T-helper 9 cell (primary cell): ENCODE results near the gene PARP8.
"Not testable (repeated sequence)": the region's sequence is repeated elsewhere in the genome, so short reads cannot be mapped to it uniquely, and the experiment has no call there.

ENCODE experiments used
- DNase-seq: peaks from one replicate; pipeline ENCODE4 v3.0.0-alpha.2; 2020
- total RNA-seq, 2 donors: gene quantifications; one replicate each; lab custom pipeline; 2026; lab: John Stamatoyannopoulos, UW

Gene PARP8, protein sequence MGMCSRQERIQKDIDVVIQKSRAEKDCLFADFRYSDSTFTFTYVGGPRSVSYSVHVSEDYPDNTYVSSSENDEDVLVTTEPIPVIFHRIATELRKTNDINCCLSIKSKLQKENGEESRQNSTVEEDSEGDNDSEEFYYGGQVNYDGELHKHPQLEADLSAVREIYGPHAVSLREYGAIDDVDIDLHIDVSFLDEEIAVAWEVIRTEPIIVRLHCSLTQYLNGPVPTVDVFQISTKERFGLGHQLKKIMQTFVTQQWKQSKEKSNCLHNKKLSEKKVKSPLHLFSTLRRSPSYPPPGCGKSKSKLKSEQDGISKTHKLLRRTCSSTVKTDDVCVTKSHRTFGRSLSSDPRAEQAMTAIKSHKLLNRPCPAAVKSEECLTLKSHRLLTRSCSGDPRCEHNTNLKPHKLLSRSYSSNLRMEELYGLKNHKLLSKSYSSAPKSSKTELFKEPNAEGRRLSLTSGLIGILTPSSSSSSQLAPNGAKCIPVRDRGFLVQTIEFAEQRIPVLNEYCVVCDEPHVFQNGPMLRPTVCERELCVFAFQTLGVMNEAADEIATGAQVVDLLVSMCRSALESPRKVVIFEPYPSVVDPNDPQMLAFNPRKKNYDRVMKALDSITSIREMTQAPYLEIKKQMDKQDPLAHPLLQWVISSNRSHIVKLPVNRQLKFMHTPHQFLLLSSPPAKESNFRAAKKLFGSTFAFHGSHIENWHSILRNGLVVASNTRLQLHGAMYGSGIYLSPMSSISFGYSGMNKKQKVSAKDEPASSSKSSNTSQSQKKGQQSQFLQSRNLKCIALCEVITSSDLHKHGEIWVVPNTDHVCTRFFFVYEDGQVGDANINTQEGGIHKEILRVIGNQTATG
- 268 to 403 reads per million in 2 donors for total RNA-seq

DNA sequence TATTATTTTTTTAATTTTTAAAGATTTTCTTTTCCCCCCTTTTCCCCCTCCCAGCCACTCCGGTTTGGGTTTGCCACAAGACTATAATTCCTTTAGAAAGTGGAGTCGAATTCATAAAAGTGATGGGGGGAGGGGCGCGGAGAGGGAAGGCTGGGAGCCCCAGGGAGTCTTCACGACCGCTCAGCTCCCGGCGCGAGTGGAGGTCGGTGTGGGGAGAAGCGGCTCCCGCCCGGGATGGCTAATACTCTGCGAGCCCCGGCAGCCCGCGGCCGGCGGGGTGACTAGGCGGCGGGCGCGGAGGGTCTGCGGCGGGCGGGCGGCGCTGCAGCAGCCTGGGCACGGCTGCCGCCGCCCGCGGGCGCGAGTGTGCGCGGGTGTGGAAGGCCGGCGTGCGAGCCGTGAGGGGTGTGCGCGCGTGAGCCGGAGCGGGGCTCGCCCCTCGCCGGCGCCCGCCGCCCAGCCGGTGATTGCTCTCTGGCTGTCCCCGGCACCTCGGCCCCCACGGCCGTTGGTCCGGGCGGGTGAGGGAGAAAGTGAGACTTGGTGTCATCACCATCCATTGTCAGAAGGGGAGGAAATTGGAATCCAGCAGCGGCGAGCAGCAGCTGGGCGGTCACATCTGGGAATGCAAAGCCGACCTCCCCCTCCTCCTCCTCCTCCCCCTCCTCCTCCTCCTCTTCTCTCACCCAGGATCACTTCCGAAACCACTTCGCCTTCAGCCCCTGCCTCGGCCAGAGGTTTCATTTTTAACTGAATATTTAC lies at the start of gene PARP8:
PARP8 (plus strand) TSS at position 377 of the 762 bp plus-strand sequence. CDS start 459 bp downstream, outside the sequence.
- DNase-seq, result peak; percentile 43

DNA sequence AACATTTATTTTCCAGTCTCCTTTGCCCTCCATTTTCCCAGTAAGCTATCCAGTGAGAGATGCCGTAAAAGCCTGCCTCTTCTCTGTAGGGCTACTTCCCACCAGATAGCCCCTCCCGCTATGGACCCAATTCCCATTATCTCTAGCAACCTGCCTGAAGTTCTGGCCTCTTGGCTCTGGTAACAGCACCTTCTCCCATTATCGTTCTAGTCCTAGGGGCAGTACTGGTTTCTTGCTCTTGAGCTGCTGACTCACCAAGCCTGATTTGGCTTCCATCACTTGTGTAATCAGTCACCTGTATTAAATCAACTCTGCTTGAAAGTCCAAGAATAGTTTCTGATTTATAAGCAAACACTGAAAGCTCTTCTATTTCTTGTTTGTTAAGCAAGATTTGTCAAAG lies 42.8 kb upstream of the PARP8 start:
- DNase-seq, result no peak

DNA sequence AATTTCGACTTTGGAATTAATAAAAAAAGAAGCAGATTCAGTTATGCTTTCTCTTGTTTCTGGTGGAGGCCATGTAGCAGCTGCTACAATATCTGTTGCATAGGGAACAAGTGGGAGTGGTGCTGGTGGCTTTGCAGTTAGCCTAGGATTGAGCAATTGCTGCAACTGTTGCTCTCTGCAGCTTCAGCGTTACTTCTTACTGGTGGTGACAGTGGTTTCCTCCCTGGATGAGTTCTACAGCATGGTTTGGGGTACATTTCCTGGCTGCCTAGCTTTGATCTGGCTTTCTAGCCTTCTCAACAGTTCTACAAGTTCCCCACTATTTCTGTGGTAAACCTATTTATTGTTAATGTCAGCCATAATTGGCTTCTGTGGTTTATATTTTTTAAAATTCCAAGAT lies 31.6 kb upstream of the PARP8 start:
- DNase-seq, result peak; percentile 4

DNA sequence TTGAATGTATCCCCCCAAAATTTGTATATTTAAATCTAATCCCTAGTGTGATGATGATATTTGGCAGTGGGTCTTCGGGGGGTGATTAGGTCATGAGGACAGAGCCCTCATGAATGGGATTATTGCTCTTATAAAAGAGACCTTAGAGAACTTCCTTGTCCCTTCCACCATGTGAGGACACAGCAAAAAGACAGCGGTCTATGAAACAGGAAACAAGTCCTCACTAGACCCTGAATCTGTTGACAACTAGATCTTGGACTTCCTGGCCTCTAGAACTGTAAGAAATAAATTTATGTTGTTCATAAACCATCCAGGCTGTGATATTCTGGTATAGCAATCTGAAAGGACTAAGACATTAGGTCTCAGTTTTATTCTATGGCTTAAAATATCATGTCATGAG lies 28.9 kb upstream of the PARP8 start:
- not testable (repeated sequence) for DNase-seq

DNA sequence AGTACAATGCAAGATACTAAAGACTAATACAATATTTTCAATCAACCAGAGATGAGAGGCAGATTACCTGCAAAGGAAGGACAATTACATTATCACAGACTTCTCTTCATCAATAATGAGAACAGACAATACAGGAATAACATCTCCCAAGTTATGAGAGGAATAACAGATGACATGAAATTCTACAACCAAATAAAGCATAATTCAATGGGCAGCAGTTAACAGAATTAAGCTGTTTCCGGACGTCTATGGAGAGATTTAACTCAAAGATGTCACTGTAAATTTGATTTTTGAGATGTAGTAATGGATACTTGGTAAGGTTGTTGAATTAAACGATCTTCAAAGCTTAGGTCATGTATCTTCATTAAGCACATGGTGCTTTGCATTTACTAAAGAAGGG lies 19.8 kb upstream of the PARP8 start:
- DNase-seq, result no peak

DNA sequence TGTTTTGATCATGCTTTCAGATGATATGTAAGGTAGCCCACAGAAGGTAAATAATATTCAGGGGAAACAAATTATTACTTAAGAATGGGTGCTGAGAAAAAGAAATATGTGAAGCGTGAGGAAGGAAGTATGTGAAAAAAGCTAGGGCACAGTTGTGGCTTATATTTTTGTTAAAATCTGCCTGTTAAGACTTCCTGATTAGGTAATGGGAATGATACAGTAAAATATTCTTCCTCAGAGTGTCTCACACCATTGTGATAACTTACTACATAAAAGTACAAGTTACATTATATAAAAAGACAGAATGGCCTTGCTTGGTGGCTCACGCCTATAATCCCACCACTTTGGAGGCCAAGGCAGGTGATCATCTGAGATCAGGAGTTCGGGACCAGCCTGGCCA lies 18.7 kb upstream of the PARP8 start:
- DNase-seq, result no peak

DNA sequence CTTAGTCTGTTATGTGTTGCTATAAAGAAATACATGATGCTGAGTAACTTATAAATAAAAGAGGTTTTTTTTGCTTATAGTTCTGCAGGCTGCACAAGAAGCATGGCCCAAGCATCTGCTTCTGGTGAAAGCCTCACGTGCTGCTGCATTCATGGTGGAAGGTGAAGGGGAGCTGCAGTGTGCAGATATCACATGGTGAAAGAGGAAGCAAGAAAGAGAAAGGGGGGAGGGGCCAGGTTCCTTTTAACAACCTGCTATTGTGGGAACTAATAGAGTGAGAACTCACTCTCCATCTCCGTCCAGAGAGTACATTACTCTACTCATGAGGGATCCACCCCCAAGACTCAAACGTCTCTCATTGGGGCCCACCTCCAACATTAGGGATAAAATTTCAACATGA lies 12.5 kb upstream of the PARP8 start:
- DNase-seq, result no peak

DNA sequence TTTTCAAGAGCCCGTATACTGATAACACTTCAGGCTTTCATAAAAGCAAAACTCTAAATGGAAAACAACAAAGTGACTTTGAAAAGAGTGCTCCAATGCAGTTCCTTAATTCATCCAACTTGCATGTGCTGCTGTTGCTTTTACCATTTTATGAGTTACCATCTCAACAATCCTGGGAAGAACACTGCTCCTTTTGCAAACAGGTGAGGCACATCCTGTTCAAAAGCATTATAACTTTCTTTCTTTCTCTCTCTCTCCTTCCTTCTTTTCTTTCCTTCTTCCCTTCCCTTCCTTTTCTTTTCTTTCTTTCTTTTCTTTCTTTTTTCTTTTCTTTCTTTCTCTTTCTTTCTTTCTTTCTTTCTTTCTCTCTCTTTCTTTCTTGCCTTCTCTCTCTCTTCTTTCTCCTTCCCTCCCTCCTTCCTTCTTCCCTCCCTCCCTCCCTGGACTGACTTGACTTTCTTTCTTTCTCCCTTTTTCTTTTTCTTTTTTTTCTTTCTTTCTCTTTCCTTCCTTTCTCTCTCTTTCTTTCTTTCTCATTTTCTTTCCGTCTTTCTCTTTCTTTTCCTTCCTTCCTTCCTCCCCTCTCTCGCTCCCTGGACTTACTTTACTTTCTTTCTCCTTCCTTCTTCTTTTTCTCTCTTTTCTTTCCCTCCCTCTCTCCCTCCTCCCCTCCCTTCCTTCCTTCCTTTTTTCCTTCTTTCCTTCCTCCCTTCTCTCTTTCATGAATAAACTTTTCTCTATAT lies 11.2 kb upstream of the PARP8 start:
- DNase-seq, result no peak

DNA sequence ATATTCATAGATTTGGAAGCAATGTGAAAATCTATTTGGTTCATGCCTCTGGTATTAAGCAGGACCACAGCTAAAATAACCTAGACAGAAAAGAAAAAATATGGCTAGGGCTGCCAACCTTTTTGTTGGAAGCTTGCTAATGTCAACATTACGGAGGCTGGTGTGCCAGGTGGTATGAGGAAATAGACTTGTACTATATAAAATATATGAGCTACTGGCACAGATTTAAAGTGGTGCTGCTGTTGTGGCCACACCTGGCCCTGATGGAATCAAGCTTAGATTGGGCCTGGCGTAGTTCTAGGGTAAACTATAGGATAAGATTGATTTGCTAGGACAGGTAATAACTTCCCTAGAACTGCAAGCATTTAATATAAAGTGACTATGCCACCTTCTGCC lies 10.6 kb upstream of the PARP8 start:
- DNase-seq, result no peak

DNA sequence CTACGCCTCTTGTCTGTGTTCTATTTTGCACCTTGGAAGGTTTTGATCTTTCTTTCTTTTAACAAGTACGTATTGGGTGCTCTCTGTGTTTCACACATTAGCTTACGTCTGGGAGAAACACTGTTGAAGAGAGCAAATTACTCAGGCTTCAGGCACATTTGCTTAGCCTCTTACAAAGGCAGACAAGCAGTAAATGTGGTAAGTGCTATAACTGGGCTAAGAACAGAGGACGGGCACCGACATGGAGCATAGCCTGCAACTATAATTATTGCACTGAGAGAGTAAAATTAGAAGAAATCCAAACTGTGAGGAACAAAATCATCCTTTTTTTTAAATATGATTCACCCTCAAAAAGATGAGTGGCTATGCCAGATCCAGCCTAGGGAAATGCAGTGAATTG lies 9.4 kb upstream of the PARP8 start:
- DNase-seq, result no peak

DNA sequence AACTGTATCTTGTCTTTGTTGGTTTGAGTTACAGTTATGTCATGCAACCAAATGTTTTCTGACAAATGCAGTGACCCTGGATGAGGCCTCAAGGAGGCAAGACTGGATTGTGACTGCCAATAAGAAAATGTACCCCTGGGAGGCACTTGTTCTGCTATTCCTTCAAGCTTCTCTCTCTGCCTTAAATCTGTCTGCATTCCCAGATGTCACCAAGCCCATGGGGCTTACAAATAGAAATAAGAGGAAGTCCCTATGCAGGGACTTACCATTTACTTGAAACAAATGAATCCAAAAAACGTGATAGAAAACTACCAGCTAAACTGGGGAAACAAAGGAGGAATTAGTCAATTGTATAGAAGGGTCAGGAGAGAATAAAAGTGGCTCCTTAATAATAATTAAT lies 8.2 kb upstream of the PARP8 start:
- no peak for DNase-seq

DNA sequence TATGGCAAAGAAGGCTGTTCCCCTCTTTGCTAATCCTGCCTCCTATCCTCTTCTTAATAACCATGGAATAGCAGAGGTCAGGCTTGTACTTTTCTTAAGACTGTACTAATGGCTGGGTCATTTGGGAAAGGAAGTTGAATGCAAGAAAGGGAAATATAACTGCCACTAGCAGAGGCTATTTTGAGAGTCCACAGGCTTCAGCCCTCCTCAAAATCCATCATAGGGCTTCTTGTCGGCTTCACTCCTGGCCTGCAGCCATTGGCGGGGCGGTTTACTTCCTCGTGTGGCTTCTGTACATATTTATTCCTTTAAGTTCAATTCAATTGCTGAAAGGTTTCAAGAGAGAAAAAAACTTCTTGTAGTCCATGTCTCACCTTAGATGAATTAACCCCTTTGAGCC lies 2.8 kb upstream of the PARP8 start:
- no peak for DNase-seq

DNA sequence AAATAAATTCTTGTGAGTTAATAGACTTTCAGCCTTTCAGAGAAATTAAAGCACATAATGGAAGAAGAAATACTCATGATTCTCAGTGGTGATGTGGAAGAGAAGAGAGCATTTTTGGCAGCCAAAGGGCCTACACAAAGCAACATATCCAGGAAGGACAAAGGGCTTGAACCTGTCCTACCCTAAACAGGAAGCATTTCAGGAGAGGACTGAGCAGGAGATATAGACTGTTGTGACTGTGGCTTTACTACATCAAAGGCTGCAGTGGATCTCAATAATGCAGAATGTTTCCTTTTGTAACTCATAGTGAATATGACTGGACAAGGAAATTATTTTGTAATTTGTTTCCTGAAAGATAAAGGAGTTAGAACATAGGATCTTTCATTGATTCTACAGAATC lies 1.3 kb upstream of the PARP8 start:
- DNase-seq, result no peak

DNA sequence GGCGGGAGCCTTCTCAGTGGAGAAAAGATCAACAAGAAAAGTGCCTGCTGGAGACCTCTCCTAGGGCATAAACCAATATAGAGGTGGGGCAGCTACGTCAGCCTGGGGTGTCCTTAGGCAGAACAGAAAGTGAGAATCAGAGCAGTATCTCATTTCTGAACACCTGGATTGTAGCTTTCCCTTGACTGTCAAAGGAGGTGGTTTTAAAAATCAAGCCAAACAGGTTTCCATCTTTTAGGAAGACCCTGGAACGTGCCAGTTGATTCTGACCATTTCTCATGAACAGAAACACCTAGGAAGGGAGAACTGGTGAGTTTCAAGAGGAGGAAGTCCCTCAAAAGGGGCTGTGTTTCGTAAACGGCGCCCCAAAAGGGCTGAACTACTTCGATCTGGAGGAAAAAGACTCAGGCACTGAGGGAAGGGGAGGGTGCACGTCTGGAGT lies 655 bp upstream of the PARP8 start:
- peak; percentile 18 for DNase-seq

DNA sequence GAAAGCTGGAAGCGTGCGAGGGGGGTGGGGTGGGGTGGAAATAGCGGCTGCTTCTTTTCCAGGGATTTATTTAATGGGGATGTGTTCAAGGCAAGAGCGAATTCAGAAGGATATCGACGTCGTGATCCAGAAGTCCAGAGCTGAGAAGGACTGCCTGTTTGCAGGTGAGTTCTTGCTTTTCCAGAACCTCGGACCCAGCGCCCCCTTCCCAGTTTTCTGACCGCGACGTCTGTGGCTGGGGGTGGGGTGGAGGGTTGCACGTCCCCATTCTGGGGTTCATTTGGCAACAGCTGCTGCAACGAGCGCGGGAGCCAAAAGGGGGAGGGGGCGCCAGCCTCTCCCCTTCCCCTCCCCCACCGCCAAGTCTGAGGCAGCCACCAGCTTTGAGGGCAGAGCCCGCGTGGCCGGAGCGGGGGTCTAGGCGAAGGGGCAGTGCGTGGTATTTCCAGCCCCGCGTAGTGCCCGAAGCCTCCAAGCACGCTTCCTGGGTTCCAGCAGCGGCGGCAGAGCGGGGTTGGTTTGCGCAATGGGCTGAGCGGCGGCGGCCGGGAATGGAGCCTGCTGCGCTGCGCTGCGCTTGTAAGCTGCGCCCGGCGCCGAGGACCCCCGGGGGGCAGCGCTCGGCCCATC lies 701 bp downstream of the PARP8 start:
- peak; percentile 41 for DNase-seq

DNA sequence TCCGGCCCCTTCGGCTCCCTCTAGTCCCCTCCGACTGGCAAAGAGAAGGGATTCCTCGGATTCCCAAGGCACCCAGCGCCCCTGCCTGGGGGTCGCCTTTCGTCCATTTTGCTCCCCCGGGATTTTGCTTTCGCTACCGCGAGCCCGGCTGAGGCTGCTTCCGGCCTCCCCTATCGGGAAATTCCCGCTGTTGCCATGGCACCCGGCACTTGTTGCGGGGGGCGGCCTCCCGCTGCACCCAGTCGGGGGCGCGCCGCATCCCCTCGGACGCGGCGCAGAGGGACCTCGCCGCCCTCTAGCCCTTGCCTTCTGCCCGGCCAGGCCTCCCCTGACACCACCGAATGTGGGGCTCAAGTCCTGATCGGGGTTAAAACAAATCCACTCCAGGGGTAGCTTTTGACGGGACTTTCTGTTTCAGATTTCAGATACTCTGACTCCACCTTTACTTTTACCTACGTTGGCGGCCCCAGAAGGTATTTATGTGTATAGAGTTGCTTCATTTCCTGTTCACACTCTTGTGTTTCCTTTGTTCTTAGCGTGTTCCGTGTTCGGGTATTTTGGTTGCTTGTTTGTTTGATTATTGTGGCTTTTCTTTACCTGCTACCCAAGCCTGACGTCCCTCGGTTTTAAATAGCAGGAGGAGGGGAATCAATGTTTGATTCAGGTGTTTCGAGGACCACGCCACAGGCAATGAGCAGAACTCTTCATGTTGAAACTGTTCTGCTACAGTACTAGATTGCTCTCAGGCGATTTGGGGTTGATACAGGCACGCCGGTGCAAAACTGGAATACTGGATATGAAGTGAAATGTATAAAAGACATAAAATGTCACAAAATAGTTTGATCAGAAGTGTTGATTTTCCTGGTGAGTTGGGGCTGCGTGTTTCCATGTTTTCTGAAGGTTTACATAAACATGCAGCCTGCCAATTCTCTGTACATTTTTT lies 1.5 kb downstream of the PARP8 start:
- DNase-seq, result peak; percentile 85

DNA sequence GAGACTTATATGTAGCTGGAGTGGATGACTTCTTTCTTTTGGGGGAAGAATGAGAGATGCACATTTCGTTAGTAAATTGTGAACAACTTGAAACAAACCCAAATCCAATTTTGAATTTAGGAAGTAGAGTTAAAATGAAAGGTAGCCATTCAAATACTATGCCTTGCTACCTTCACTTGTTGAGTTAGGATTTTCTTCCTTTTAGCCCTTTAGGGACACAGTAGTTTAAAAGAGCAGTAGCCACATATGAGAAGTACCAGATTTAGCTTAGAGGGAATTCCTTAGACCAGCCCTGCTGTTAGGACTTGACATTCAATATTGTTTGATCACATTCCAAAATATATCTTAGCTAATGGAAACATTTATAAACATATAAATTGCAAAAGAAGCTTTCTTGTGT lies 2.2 kb downstream of the PARP8 start:
- not testable (repeated sequence) for DNase-seq

DNA sequence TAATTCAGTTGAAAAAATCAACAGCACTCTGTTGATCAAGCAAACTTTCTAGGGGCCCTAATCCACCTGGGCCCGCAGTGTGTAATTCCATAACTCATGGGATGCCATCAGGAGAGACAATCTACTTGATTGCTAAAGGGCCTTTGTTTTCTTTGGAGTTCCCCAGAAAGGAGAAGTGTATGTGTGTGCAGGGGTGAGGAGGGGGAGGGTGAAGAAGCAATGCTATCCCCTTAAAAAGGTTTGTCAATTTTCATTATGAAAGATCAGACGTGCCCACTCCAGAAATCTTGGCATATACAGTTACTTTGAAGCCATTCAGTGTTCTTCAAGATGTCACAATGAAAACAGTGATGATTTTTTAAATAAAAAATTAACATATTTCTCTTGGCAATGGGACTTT lies 6.2 kb downstream of the PARP8 start:
- no peak for DNase-seq

DNA sequence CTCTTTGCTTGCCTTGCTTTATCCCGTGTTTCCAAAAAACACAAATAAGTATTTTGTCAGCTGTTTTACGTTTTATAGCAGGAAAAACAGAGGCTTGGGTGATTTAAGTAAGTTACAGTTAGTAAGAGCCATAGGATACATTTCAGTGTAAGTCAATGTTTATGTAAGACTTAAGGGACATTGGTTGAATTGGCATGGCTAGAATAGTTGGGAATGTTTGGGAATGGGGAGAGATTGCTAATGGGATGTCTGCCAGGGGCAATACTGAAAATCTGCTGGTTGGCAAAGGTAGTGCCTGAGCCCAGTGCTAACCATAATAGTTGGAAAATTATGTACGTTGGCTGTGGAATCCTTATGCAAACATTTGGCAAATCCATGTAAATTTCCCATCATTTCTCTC lies 7.0 kb downstream of the PARP8 start:
- not testable (repeated sequence) for DNase-seq

DNA sequence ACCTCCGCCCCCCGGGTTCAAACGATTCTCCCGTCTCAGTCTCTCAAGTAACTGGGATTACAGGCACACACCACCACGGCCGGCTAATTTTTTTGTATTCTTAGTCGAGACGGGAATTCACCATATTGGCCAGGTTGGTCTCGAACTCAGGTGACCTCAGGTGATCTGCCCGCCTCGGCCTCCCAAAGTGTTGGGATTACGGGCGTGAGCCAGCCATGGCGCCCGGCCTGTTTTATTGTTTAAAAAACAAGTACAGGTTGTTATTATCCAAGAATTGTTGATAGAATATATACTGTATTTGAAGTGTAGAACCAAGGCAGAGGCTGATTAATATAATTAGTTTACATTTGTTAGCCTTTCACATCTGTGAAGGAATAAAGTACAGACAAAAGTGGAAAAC lies 8.9 kb downstream of the PARP8 start:
- DNase-seq, result no peak

DNA sequence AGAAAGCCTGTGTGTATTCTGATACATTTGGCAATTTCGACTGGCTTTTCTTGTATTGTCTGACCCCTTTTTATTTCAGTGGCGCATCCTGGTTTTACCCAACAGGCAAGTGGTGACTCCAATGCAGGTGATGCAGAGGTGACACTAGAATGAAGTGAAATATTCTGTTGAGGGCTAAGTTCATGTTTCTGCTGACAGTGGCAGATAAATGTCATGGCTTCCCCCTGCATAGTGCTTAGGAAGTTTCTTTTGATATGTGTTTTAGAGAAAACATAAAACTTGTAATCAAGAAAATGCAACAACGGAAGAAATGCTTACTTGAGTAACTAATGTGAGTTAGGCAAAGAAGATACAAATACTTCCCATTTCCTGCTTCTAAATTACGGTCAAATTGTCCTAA lies 13.1 kb downstream of the PARP8 start:
- DNase-seq, result not testable (repeated sequence)
